Adrenal gland (tissue), 12 donors: Measurements from ENCODE around the gene DEFB132. TPM values are rescaled to one million over a fixed set of nuclear protein-coding genes. Genes with fewer than 3 reads are reported as not detected.

ENCODE experiments used
- DNase-seq, 7 donors: peaks; one replicate each; pipeline ENCODE4 v3.0.0-alpha.2; 2019 to 2020
- H3K27ac ChIP-seq, 5 donors: fragments of 200-600 bp; sonication (generic) in 4 of 5; 1 replicate in 3 of 5; 2 replicates in 2 of 5; pipeline versions ENCODE4 v1.5.1 to v1.8.0; 2016 to 2020; ENCODE audit warnings: mild to moderate bottlenecking in 1 of 5
- H3K27me3 ChIP-seq: fragments of 200-600 bp; 2 replicates; pipeline ENCODE4 v1.8.0; 2021
- H3K36me3 ChIP-seq, 2 donors: fragments of 200-600 bp; replicated peaks in 1 of 2; 1 replicate in 1 of 2; 2 replicates in 1 of 2; pipeline versions ENCODE4 v1.5.1 to v1.8.0; 2018 to 2022
- H3K4me1 ChIP-seq, 2 donors: fragments of 200-600 bp; replicated peaks in 1 of 2; 1 replicate in 1 of 2; 2 replicates in 1 of 2; pipeline versions ENCODE4 v1.5.1 to v1.8.0; 2018 to 2021
- H3K4me3 ChIP-seq, 4 donors: fragments of 200-600 bp; sonication (generic) in 3 of 4; one replicate each; pipeline ENCODE4 v1.5.1; 2016 to 2018
- H3K9me3 ChIP-seq, 3 donors: fragments of 200-600 bp; sonication (generic) in 1 of 3; replicated peaks in 1 of 3; 1 replicate in 2 of 3; 2 replicates in 1 of 3; pipeline versions ENCODE4 v1.5.1 to v1.8.0; 2016 to 2021
- CTCF ChIP-seq, 6 experiments: fragments of 450-650 bp in 4 of 6; fragments of 200-600 bp in 2 of 6; sonication (generic) in 1 of 6; IDR thresholded peaks; 1 replicate in 5 of 6; 2 replicates in 1 of 6; pipeline versions ENCODE4 v1.5.1 to v1.8.0; 2016 to 2021; ENCODE audit warnings: antibody characterized with exemption in 6 of 6, mild to moderate bottlenecking in 2 of 6, moderate library complexity in 1 of 6
- POLR2A ChIP-seq, 2 donors: fragments of 450-650 bp; IDR thresholded peaks; one replicate each; pipeline ENCODE4 v1.6.1; 2017; ENCODE audit warnings: antibody characterized with exemption in 2 of 2, mild to moderate bottlenecking in 2 of 2, moderate library complexity in 1 of 2
- WGBS, 4 donors: extraction: QIAGEN DNeasy Blood & Tissue Kit in 2 of 4; methylation state at CpG; one replicate each; pipeline versions ENCODE4 v1.1.5 to v1.1.7; 2013 to 2017; 5-methylcytosine and 5-hydroxymethylcytosine counted together
- intact Hi-C, 2 donors: fragments of 100-400 bp; cut with DNase I; formaldehyde crosslinking; loops; one replicate each; pipeline versions ENCODE4 v1.14.1 to v1.15.0; 2022 to 2023
- polyA plus RNA-seq, 3 donors: library from polyadenylated mRNA; stranded (reverse); fragments of 200-250 nt in 2 of 3; fragments of 350-450 nt in 1 of 3; fragmentation: Illumina TruSeq in 1 of 3; extraction: RNeasy Lipid Tissue Mini Kit (QIAGEN cat#74804) in 1 of 3; gene quantifications; one replicate each; pipeline ENCODE4 v1.2.3, GENCODE V29; 2013 to 2014
- total RNA-seq, 9 donors: library from RNA; depleted of rRNA in 4 of 9; stranded (reverse); fragments of >200 nt in 4 of 9; fragments of 120-200 nt in 1 of 9; fragmentation: NEBNext Ultra II Directional in 1 of 9; extraction: Animal tissue kit (Norgen Biotek cat#: 25700) in 1 of 9; gene quantifications; one replicate each; pipeline versions ENCODE4 v1.1.0 to v1.2.4, GENCODE V29; 2013 to 2023
- donor health status: healthy with polysubstance abuse.
- donor health status: Bipolar disorder and iron deficiency.
- donor health status: DM: yes; HTN: yes; CAD: no.
- donor health status: DM: no; HTN: no; CAD: no.
- donor health status: DM: no; HTN: no; CAD: no.
- donor health status: DM: yes; HTN: yes; CAD: no.

Gene DEFB132
- total and polyA plus RNA-seq, 12 donors = 0.03 TPM; not detected in 11

GRCh38 chr20:214383-214782 is 43.1 kb upstream of the DEFB132 start:
- no peak for TF ChIP-seq CTCF (IDR thresholded peaks at IDR 0.05)
- no peak for TF ChIP-seq POLR2A (IDR thresholded peaks at IDR 0.05)
- H3K36me3 ChIP-seq = no peaks in the 10 kb centered on the region
- H3K27ac ChIP-seq = no peak overlapping the region
- no peak overlapping the region for H3K4me3 ChIP-seq
- H3K27me3 ChIP-seq = peaks cover 3% of the 10 kb centered on the region
- 62 to 75% (median 72%) methylated on average over 2 of the region's 2 CpGs for WGBS, 4 donors
- H3K9me3 ChIP-seq = no peaks in the 10 kb centered on the region
- H3K4me1 ChIP-seq = no peaks in the 10 kb centered on the region
- DNase-seq = no peak
- intact Hi-C loops = loop anchor here in 1 of 2 donors (5.0 kb wide), 1 partner anchor 53 kb away; no protein-coding TSS in a partner anchor

- no peak overlapping the region for H3K27ac ChIP-seq
- H3K36me3 ChIP-seq = no peaks in the 10 kb centered on the region
- no peak overlapping the region for H3K4me3 ChIP-seq
- H3K27me3 ChIP-seq = peaks cover 3% of the 10 kb centered on the region
- intact Hi-C loops = no loop called here
- 60 to 86% (median 70%) methylated on average over 1 of the region's 1 CpG for WGBS, 4 donors
- H3K9me3 ChIP-seq = no peaks in the 10 kb centered on the region
- no peak for DNase-seq
- TF ChIP-seq CTCF (IDR thresholded peaks at IDR 0.05) (no peak), POLR2A (IDR thresholded peaks at IDR 0.05) (no peak)
- H3K4me1 ChIP-seq = no peaks in the 10 kb centered on the region
Measured at GRCh38 chr20:215796-216195, 41.7 kb upstream of the DEFB132 start.

DNA sequence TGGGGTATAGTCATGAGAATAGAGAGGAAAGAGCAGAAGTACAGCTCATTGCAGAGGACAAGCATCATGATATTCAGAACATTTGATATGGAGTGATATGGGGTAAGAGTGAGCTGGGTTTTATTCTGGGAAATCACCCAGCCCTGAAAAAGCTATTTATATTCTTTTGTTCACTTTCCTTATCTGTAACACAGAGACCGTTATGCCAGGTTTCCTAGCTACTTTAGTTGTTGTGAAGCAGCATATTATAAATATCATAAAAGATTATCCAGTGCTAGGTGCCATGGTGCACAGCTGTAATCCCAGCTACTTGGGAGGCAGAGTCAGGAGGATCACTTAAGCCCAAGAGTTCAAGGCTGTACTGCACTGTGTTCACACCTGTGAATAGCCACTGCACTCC is 40.3 kb upstream of the DEFB132 start:
- Histone ChIP-seq H3K36me3 (no peaks in the 10 kb centered on the region), H3K4me1 (no peaks in the 10 kb centered on the region), H3K27me3 (peaks cover 3% of the 10 kb centered on the region), H3K4me3 (no peak overlapping the region), H3K27ac (no peak overlapping the region), H3K9me3 (no peaks in the 10 kb centered on the region)
- intact Hi-C loops = no loop called here
- WGBS, 4 donors = 63 to 69% (median 65%) methylated on average over 1 of the region's 1 CpG
- TF ChIP-seq POLR2A (IDR thresholded peaks at IDR 0.05) = no peak
- no peak for TF ChIP-seq CTCF (IDR thresholded peaks at IDR 0.05)
- DNase-seq = no peak

- H3K9me3 ChIP-seq = no peaks in the 10 kb centered on the region
- no peak overlapping the region for H3K27ac ChIP-seq
- DNase-seq = peak in 1 of 7 donors; percentile 8
- 0% methylated on average over 1 of the region's 1 CpG for WGBS, 4 donors
- no peaks in the 10 kb centered on the region for H3K36me3 ChIP-seq
- TF ChIP-seq POLR2A (IDR thresholded peaks at IDR 0.05) (no peak), CTCF (IDR thresholded peaks at IDR 0.05) (peak in 2 of 6 experiments; percentile 4 to 12)
- H3K4me3 ChIP-seq = no peak overlapping the region
- intact Hi-C loops = no loop called here
- peaks cover 3% of the 10 kb centered on the region for H3K27me3 ChIP-seq
- no peaks in the 10 kb centered on the region for H3K4me1 ChIP-seq
Measured at GRCh38 chr20:219290-220115, 38.0 kb upstream of the DEFB132 start.
